Left lung (tissue), 10 donors: ENCODE measurements around the gene HSF5. TPM values are rescaled to one million over a fixed set of nuclear protein-coding genes. Genes with fewer than 3 reads are reported as not detected.
A peak's percentile ranks its signal among the peaks of the same experiment; 100 is the strongest.

ENCODE experiments used
- ATAC-seq: fragments of 200-7000 bp; cut with Tn5 transposase; one replicate; pipeline ENCODE4 v1.9.1; 2020; ENCODE audit warnings: moderate library complexity
- DNase-seq, 4 donors: peaks; one replicate each; pipeline ENCODE4 v3.0.0-alpha.2; 2013 to 2020
- H3K27ac ChIP-seq, 2 donors: fragments of 200-600 bp; sonication (generic) in 1 of 2; one replicate each; pipeline versions ENCODE4 v1.5.0 to v1.8.0; 2020 to 2021
- H3K27me3 ChIP-seq, 2 donors: fragments of 200-600 bp; sonication (generic) in 1 of 2; one replicate each; pipeline versions ENCODE4 v1.5.0 to v1.8.0; 2020 to 2021
- H3K36me3 ChIP-seq, 2 donors: fragments of 200-600 bp; sonication (generic) in 1 of 2; one replicate each; pipeline versions ENCODE4 v1.5.0 to v1.8.0; 2020 to 2021
- H3K4me1 ChIP-seq, 2 donors: fragments of 200-600 bp; one replicate each; pipeline ENCODE4 v1.8.0; 2021
- H3K4me3 ChIP-seq, 2 donors: fragments of 200-600 bp; sonication (generic) in 1 of 2; one replicate each; pipeline versions ENCODE4 v1.5.0 to v1.8.0; 2020 to 2021; ENCODE audit warnings: mild to moderate bottlenecking in 1 of 2
- H3K9me3 ChIP-seq, 2 donors: fragments of 200-600 bp; sonication (generic) in 1 of 2; one replicate each; pipeline versions ENCODE4 v1.5.0 to v1.8.0; 2020 to 2021
- intact Hi-C, 2 donors: fragments of 100-400 bp; cut with DNase I; formaldehyde crosslinking; loops; one replicate each; pipeline versions ENCODE4 v1.11.2 to v1.14.2; 2022
- polyA plus RNA-seq, 6 donors: library from polyadenylated mRNA; unstranded; fragments of 120-200 nt; gene quantifications; one replicate each; pipeline ENCODE4 v1.2.1, GENCODE V29; 2013; ENCODE audit not compliant: insufficient read length in 6 of 6
- total RNA-seq, 2 donors: library from RNA; stranded (reverse); fragmentation: NEBNext Ultra II Directional; extraction: Animal tissue kit (Norgen Biotek cat#: 25700); gene quantifications; one replicate each; pipeline ENCODE4 v1.2.1, GENCODE V29; 2021
- TF ChIP-seq, protein P1 (sequence below), 2 donors: fragments of 200-600 bp; sonication (generic) in 1 of 2; IDR thresholded peaks; one replicate each; pipeline versions ENCODE4 v1.5.0 to v1.8.0; 2021; ENCODE audit warnings: antibody characterized with exemption in 2 of 2
- donor health status: DM: no; HTN: yes; CAD: no.
- donor health status: DM: no; HTN: no; CAD: no.

The HSF5 gene
- total and polyA plus RNA-seq, 8 donors, result 0.08 to 0.15 (median 0.12) TPM

DNA sequence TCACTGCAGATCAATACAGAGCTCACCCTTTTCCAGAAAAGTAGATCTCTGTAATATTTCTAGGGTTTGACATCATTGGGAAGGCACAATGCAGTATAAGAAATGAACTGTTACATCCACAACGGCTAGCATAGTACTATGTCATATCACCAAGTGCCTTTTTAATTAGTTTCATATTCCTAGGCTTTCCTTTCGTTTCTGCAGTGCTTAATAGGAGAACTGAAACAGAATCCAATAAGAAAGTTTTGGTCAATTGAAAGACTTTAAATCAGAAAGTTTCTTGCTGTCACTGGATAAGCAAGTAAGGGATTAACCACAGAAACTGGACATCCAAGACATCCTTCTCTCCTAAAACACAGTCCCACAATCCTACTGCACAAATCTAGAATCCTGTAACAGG lies 67.4 kb downstream of the HSF5 start:
- intact Hi-C loops, result no loop called here
- DNase-seq (no peak), ATAC-seq (no peak)
- TF ChIP-seq, protein P1, sequence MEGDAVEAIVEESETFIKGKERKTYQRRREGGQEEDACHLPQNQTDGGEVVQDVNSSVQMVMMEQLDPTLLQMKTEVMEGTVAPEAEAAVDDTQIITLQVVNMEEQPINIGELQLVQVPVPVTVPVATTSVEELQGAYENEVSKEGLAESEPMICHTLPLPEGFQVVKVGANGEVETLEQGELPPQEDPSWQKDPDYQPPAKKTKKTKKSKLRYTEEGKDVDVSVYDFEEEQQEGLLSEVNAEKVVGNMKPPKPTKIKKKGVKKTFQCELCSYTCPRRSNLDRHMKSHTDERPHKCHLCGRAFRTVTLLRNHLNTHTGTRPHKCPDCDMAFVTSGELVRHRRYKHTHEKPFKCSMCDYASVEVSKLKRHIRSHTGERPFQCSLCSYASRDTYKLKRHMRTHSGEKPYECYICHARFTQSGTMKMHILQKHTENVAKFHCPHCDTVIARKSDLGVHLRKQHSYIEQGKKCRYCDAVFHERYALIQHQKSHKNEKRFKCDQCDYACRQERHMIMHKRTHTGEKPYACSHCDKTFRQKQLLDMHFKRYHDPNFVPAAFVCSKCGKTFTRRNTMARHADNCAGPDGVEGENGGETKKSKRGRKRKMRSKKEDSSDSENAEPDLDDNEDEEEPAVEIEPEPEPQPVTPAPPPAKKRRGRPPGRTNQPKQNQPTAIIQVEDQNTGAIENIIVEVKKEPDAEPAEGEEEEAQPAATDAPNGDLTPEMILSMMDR (IDR thresholded peaks at IDR 0.05), result no peak
- H3K4me1 ChIP-seq, result peaks cover 0 to 4% of the 10 kb centered on the region in 2 donors
- no peak overlapping the region for H3K27ac ChIP-seq
- H3K4me3 ChIP-seq, result no peak overlapping the region
- H3K36me3 ChIP-seq, result no peaks in the 10 kb centered on the region
- H3K9me3 ChIP-seq, result no peaks in the 10 kb centered on the region
- H3K27me3 ChIP-seq, result peaks cover 3 to 5% of the 10 kb centered on the region in 2 donors

DNA sequence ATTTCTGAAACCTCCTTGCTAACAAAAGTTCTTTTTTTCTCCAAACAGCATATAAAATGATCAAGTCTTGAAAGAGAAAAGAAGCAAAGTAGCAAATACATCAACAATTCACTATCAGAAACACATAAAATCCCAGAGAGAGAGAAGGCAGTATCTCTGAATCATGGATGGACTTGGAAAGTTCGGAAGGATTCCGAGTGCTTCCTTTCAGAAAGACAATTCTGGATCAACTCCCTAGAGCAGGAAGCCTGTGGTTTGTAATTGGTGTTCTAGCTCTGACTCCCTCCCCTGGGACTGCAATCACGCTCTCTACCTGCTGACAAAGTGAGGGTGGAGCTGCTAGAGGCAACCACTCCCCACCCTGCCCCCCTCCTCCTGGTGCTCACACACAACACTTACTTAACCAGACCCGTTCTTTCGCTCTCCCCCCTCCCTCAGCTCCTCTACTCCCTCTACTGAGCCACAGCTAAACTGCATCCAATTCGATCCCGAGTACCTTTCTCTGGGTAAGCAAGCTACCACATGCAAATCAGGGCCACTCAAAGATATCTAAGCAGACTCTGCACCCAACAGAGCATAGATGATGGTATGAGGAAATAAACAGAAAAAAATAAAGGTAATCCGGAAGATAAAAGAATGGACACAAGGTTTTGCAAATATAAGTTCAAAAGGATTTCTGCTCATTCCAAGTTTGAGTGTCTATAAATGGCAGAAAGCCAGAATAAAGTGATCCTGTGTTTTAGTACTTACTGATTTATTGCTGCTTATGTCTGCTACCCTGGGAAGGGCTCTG lies 70.7 kb downstream of the HSF5 start, which contains the start of gene RNF43:
Gene RNF43 (minus strand): TSS at position 235 of the 793 bp plus-strand sequence. CDS start 1,957 bp downstream, outside the sequence.
- DNase-seq, result peak; percentile 83 to 97 (median 91)
- H3K4me3 ChIP-seq, result peak within 1 kb of the TSS; percentile 23 to 33
- H3K36me3 ChIP-seq, result no peaks in the 10 kb centered on the region
- H3K27ac ChIP-seq, result peak within 1 kb of the TSS; percentile 47 to 67
- intact Hi-C loops, result no loop called here
- H3K9me3 ChIP-seq, result no peaks in the 10 kb centered on the region
- TF ChIP-seq, protein P1 (IDR thresholded peaks at IDR 0.05), result peak; percentile 36 to 61
- peak; percentile 97 for ATAC-seq
- H3K27me3 ChIP-seq, result peaks cover 0 to 3% of the 10 kb centered on the region in 2 donors
- H3K4me1 ChIP-seq, result peaks cover 0 to 4% of the 10 kb centered on the region in 2 donors

- TF ChIP-seq, protein P1 (IDR thresholded peaks at IDR 0.05), result no peak
- Histone ChIP-seq H3K27ac (peak overlapping the region; percentile 47 to 67), H3K4me1 (peaks cover 0 to 4% of the 10 kb centered on the region in 2 donors), H3K36me3 (no peaks in the 10 kb centered on the region), H3K4me3 (peak overlapping the region; percentile 23 to 33), H3K9me3 (no peaks in the 10 kb centered on the region), H3K27me3 (peaks cover 0 to 2% of the 10 kb centered on the region in 2 donors)
- DNase-seq, result no peak
- intact Hi-C loops, result no loop called here
- ATAC-seq, result peak; percentile 30
Measured at GRCh38 chr17:58416937-58417299, 71.3 kb downstream of the HSF5 start.

DNA sequence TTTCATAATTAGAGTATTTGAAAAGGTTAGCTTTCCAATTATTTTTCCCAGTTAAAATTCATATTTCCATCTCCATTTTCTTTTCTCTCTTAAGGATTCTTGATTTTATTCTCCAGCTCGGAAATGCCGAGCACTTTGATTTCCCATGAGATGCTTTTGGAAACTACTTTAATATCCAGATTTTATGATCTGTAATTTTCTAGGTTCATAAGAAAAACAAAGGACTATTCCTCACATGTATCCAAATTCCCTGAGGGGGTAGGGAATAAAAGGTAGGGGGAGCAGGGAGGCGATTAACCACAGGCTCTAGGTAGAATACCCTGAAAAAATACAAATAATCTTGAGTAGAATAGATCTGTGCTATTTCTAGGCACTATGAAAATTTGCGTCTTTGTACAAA lies 71.8 kb downstream of the HSF5 start:
- TF ChIP-seq, protein P1 (IDR thresholded peaks at IDR 0.05), result no peak
- no peak for DNase-seq
- peak overlapping the region; percentile 47 to 67 for H3K27ac ChIP-seq
- intact Hi-C loops, result no loop called here
- H3K36me3 ChIP-seq, result no peaks in the 10 kb centered on the region
- H3K4me1 ChIP-seq, result peaks cover 0 to 4% of the 10 kb centered on the region in 2 donors
- H3K9me3 ChIP-seq, result no peaks in the 10 kb centered on the region
- H3K4me3 ChIP-seq, result peak overlapping the region; percentile 23 to 33
- H3K27me3 ChIP-seq, result no peaks in the 10 kb centered on the region
- no peak for ATAC-seq

DNA sequence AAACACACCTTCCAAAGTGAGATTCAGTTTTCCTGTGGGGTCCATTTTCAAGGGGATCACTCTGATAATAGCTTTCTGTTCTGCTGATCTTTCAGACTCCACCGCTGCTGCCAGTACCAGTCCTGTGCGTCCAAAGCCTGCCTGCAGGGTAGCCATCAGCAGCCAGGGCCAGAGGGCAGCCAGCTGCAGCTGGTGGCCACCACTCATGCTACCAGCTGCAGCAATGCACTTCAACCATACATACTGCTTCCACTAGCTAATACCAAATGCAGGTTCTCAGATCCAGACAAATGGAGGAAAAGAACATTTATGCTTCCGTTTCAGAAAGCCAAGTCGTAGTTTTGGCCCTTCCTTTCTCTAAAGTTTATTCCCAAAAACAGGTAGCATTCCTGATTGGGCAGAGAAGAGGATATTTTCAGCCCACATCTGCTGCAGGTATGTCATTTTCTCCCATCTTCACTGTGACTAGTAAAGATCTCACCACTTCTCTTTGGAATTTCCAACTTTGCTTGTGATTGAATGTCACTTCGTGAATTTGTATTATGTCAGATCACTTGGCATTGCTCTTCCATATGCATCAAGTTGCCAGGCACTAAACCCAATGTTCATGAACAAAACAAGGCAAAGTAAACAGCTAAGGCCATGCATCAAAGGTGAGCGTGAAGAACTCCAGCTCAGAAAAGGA lies 72.7 kb downstream of the HSF5 start:
- Histone ChIP-seq H3K27me3 (no peaks in the 10 kb centered on the region), H3K36me3 (no peaks in the 10 kb centered on the region), H3K4me1 (peaks cover 0 to 4% of the 10 kb centered on the region in 2 donors), H3K4me3 (peak overlapping the region; percentile 16 to 33), H3K27ac (peak overlapping the region; percentile 15 to 47), H3K9me3 (no peaks in the 10 kb centered on the region)
- DNase-seq (peak in 1 of 4 donors; percentile 51), ATAC-seq (peak; percentile 55)
- TF ChIP-seq, protein P1 (IDR thresholded peaks at IDR 0.05), result no peak
- intact Hi-C loops, result no loop called here
